Hematopoietic multipotent progenitor cell (in vitro differentiated cells): ENCODE results near the gene SSH3. TPM values are rescaled to one million over a fixed set of nuclear protein-coding genes. Genes with fewer than 3 reads are reported as not detected.
A peak's percentile ranks its signal among the peaks of the same experiment; 100 is the strongest.

ENCODE experiments used
- DNase-seq, 3 donors: peaks; one replicate each; pipeline ENCODE4 v3.0.0-alpha.2; 2011 to 2015; ENCODE audit warnings: low read depth in 2 of 3, low spot score in 2 of 3
- small RNA-seq: library from RNA; depleted of rRNA; stranded (forward); fragments of <200 nt; gene quantifications from one replicate; pipeline ENCODE3, GENCODE V24; 2012
- total RNA-seq: library from RNA; depleted of rRNA; stranded (reverse); fragments of >200 nt; gene quantifications from one replicate; pipeline ENCODE4 v1.2.3, GENCODE V29; 2012

Gene SSH3
- total RNA-seq, 1 donor: 28.0 TPM

- DNase-seq: no peak
Observed at GRCh38 chr11:67356387-67356863, 53.1 kb downstream of the SSH3 start.

- DNase-seq: peak in 2 of 3 donors; percentile 65 to 78
Observed at GRCh38 chr11:67356864-67357561, 53.7 kb downstream of the SSH3 start.

GRCh38 chr11:67357831-67358670 lies 54.7 kb downstream of the SSH3 start:
- DNase-seq: no peak

Small RNA genes within 50 kb of the gene (small RNA-seq; reads per million reads assigned to genes)
- gene RN7SKP239: not detected

Other genes starting within 250 kb of the SSH3 start
- 0.54 TPM for gene RHOD, start 246.7 kb upstream of the SSH3 start, total RNA-seq
- 67.9 TPM for gene KDM2A, start 184.3 kb upstream of the SSH3 start, total RNA-seq
- 543 TPM for gene GRK2, start 37.1 kb upstream of the SSH3 start, total RNA-seq
- gene ANKRD13D, start 14.2 kb upstream of the SSH3 start, total RNA-seq: 77.8 TPM
- gene POLD4, start 50.0 kb downstream of the SSH3 start, total RNA-seq: 56.6 TPM
- gene CLCF1, start 70.1 kb downstream of the SSH3 start, total RNA-seq: 0.81 TPM
- gene RAD9A, start 88.5 kb downstream of the SSH3 start, total RNA-seq: 28.3 TPM
- 328 TPM for gene PPP1CA, start 98.3 kb downstream of the SSH3 start, total RNA-seq
- gene TBC1D10C, start 100.6 kb downstream of the SSH3 start, total RNA-seq: 73.2 TPM
- gene CARNS1, start 112.1 kb downstream of the SSH3 start, total RNA-seq: 3.0 TPM
- gene RPS6KB2, start 125.0 kb downstream of the SSH3 start, total RNA-seq: 63.0 TPM
- gene PTPRCAP, start 134.2 kb downstream of the SSH3 start, total RNA-seq: 230 TPM
- 120 TPM for gene CORO1B, start 139.9 kb downstream of the SSH3 start, total RNA-seq
- 0.27 TPM for gene GPR152, start 149.2 kb downstream of the SSH3 start, total RNA-seq
- 1.6 TPM for gene CABP4, start 151.8 kb downstream of the SSH3 start, total RNA-seq
- 30.4 TPM for gene TMEM134, start 165.7 kb downstream of the SSH3 start, total RNA-seq
- gene AIP, start 179.5 kb downstream of the SSH3 start, total RNA-seq: 141 TPM
- gene PITPNM1, start 201.8 kb downstream of the SSH3 start, total RNA-seq: 21.0 TPM
- 42.5 TPM for gene CDK2AP2, start 204.6 kb downstream of the SSH3 start, total RNA-seq
- gene CABP2, start 219.9 kb downstream of the SSH3 start, total RNA-seq: not detected